Measurements from ENCODE around the gene NAP1L4. TPM values are rescaled to one million over a fixed set of nuclear protein-coding genes. Genes with fewer than 3 reads are reported as not detected.

NAP1L4 gene
- total RNA-seq, 1 experiment from 2014 or later, result 189 TPM

- Mint-ChIP-seq H3K27ac (peak overlapping the region; percentile 83), H3K9me3 (no peaks in the 10 kb centered on the region), H3K36me3 (peaks cover 90% of the 10 kb centered on the region), H3K4me3 (no peak overlapping the region), H3K27me3 (ENCODE audit: low read depth) (no peaks in the 10 kb centered on the region), H3K4me1 (peaks cover 9% of the 10 kb centered on the region)
- ChIA-PET CTCF (interaction anchor here (0.5 to 1.5 kb wide), 12 partner anchors 10 to 1364 kb away, joined by 3 to 5 read pairs (median 3); no protein-coding TSS in a partner anchor), POLR2A (no interaction called here)
- DNase-seq (ENCODE audit: low spot score) (no peak), ATAC-seq (peak; percentile 65)
- TF ChIP-seq FOXK1 (CRISPR knock-in tag; IDR thresholded peaks at IDR 0.05) (no peak), ZNF671 (CRISPR knock-in tag; IDR thresholded peaks at IDR 0.05) (no peak), FOXJ3 (CRISPR knock-in tag; IDR thresholded peaks at IDR 0.05; ENCODE audit: borderline replicate concordance) (no peak), ATF3 (CRISPR knock-in tag; conservative IDR thresholded peaks at IDR 0.05) (no peak), ATF6 (CRISPR knock-in tag; IDR thresholded peaks at IDR 0.05) (no peak), EMX1 (CRISPR knock-in tag; IDR thresholded peaks at IDR 0.05) (no peak), JUN (CRISPR knock-in tag; IDR thresholded peaks at IDR 0.05) (no peak), GRHL2 (CRISPR knock-in tag; IDR thresholded peaks at IDR 0.05; ENCODE audit: insufficient replicate concordance, severe bottlenecking) (no peak), OVOL2 (CRISPR knock-in tag; IDR thresholded peaks at IDR 0.05; ENCODE audit: borderline replicate concordance) (no peak), MYBL2 (CRISPR knock-in tag; IDR thresholded peaks at IDR 0.05) (no peak), ZNF219 (CRISPR knock-in tag; IDR thresholded peaks at IDR 0.05; ENCODE audit: borderline replicate concordance) (no peak)
Observed at GRCh38 chr11:2955906-2956476, 36.1 kb downstream of the NAP1L4 start.

- ChIA-PET CTCF (interaction anchor here (1.0 kb wide), 1 partner anchor 21 kb away, joined by 3 read pairs; no protein-coding TSS in a partner anchor), POLR2A (no interaction called here)
- ATAC-seq, result no peak
- Mint-ChIP-seq H3K4me1 (no peaks in the 10 kb centered on the region), H3K27me3 (ENCODE audit: low read depth) (no peaks in the 10 kb centered on the region), H3K27ac (no peak overlapping the region), H3K36me3 (peaks cover 91% of the 10 kb centered on the region), H3K9me3 (no peaks in the 10 kb centered on the region), H3K4me3 (no peak overlapping the region)
- no peak for TF ChIP-seq ZNF671 (CRISPR knock-in tag; IDR thresholded peaks at IDR 0.05)
- TF ChIP-seq ERG (CRISPR knock-in tag; IDR thresholded peaks at IDR 0.05), result no peak
- TF ChIP-seq ZBTB43 (CRISPR knock-in tag; IDR thresholded peaks at IDR 0.05), result no peak
- TF ChIP-seq FOXJ3 (CRISPR knock-in tag; IDR thresholded peaks at IDR 0.05; ENCODE audit: borderline replicate concordance), result no peak
- TF ChIP-seq ZNF121 (CRISPR knock-in tag; IDR thresholded peaks at IDR 0.05), result no peak
- TF ChIP-seq FOXK1 (CRISPR knock-in tag; IDR thresholded peaks at IDR 0.05), result no peak
- DNase-seq (ENCODE audit: low spot score), result no peak
Observed at GRCh38 chr11:2954263-2954662, 37.9 kb downstream of the NAP1L4 start.

- Mint-ChIP-seq H3K27ac (0 out of 2 replicates have a peak overlapping the region, but pooled peaks have one; percentile 10), H3K36me3 (peaks cover 93% of the 10 kb centered on the region), H3K4me3 (no peak overlapping the region), H3K4me1 (peaks cover 10% of the 10 kb centered on the region), H3K9me3 (no peaks in the 10 kb centered on the region), H3K27me3 (ENCODE audit: low read depth) (no peaks in the 10 kb centered on the region)
- ATAC-seq, result no peak
- POLR2A ChIA-PET, result no interaction called here
- CTCF ChIA-PET, result no interaction called here
- no peak for DNase-seq (ENCODE audit: low spot score)
- TF ChIP-seq RELA (CRISPR knock-in tag; IDR thresholded peaks at IDR 0.05; ENCODE audit: borderline replicate concordance), result no peak
- no peak for TF ChIP-seq ATF1 (CRISPR knock-in tag; IDR thresholded peaks at IDR 0.05)
- no peak for TF ChIP-seq ETV6 (CRISPR knock-in tag; IDR thresholded peaks at IDR 0.05)
- TF ChIP-seq GABPB1 (CRISPR knock-in tag; IDR thresholded peaks at IDR 0.05), result no peak
- no peak for TF ChIP-seq MAX (CRISPR knock-in tag; IDR thresholded peaks at IDR 0.05)
- no peak for TF ChIP-seq ZNF423 (CRISPR knock-in tag; IDR thresholded peaks at IDR 0.05)
- TF ChIP-seq ZNF281 (CRISPR knock-in tag; IDR thresholded peaks at IDR 0.05), result no peak
- no peak for TF ChIP-seq EMX1 (CRISPR knock-in tag; IDR thresholded peaks at IDR 0.05)
- TF ChIP-seq NR2C2 (CRISPR knock-in tag; IDR thresholded peaks at IDR 0.05), result no peak
Observed at GRCh38 chr11:2952290-2952689, 39.8 kb downstream of the NAP1L4 start.

All from WTC11 (cell line).